Measurements from ENCODE around the gene SPNS3.

GRCh38 chr17:4532860-4533522 lies 99.3 kb downstream of the SPNS3 start:
- no peak for TF ChIP-seq CTCF (IDR thresholded peaks at IDR 0.05 in 8 of 11, conservative IDR thresholded peaks at IDR 0.05 in 3 of 11)
- no peak for TF ChIP-seq POLR2A (IDR thresholded peaks at IDR 0.05)
- no peak for TF ChIP-seq POLR2AphosphoS5 (IDR thresholded peaks at IDR 0.05)

All from spleen (tissue), 7 donors.